Erythroblast (primary cell): ENCODE data around the gene SREK1IP1.

Source experiments
- GATA1 ChIP-seq: IDR thresholded peaks from 2 replicates; pipeline ENCODE4 v1.6.1; 2011; ENCODE audit warnings: low read depth, mild to moderate bottlenecking, control low read depth, low read length, moderate library complexity
- POLR2A ChIP-seq: IDR thresholded peaks from 2 replicates; pipeline ENCODE4 v1.6.1; 2011; ENCODE audit warnings: mild to moderate bottlenecking, low read length

DNA sequence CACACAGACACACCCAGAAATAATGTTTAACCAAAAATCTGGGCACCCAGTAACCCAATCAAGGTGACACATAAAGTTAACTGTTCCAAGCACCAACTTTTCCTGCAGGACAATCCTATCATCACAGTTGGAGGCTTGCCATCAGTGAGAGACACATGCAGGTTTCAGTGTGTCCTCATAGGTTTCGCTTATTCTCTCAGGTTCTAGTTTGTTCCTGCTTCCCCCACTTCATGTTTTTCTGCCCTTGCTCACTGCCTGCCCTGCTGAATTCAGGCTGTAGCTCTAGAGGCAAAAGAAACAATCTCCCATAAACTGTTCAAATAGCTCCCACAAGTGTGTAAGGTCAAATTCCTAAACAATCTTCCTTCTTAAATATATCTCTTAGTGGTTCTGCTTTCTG, 98.2 kb downstream of the SREK1IP1 start:
- TF ChIP-seq POLR2A (no peak), GATA1 (no peak)
